GM19238 (cell line): ENCODE measurements around the gene CAPN7.
"Not testable (repeated sequence)": the region's sequence is repeated elsewhere in the genome, so short reads cannot be mapped to it uniquely, and the experiment has no call there.

Source experiments
- DNase-seq: peaks from one replicate; pipeline ENCODE4 v3.0.0; 2011; ENCODE audit warnings: low spot score; ENCODE audit not compliant: insufficient read length

The CAPN7 gene

DNA sequence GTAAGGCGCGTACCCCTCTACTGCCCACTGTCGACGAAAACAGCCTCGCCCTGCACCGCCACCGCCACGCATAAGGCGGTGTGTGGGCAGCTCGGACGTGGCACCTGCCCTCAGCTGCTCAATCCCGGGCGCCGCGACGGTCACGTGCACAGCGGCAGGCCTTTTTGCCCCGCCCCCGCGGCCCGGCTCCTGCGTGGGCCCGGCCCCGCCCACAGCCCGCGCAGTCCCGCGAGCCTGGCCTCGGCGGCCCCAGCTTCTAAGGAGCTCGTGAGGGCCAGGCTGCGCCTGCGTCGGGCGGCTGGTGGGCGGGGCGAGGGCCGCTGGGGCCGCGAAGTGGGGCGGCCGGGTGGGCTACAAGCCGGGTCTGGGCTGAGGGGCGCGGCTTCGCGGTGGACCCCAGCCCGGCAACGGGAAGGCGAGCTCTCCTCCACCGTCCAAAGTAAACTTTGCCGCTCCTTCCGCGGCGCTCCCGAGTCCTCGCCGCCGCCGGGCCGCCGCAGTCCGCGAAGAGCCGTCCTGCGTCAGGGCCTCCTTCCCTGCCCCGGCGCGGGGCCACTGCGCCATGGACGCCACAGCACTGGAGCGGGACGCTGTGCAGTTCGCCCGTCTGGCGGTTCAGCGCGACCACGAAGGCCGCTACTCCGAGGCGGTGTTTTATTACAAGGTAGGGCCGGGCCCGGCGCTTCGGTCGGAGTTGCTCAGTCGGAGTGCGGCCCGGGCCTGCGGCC lies at the start of gene CAPN7:
CAPN7 (plus strand) TSS at position 313 of the 728 bp plus-strand sequence; CDS start at position 563, 250 bp downstream.
- peak; percentile 95 for DNase-seq

DNA sequence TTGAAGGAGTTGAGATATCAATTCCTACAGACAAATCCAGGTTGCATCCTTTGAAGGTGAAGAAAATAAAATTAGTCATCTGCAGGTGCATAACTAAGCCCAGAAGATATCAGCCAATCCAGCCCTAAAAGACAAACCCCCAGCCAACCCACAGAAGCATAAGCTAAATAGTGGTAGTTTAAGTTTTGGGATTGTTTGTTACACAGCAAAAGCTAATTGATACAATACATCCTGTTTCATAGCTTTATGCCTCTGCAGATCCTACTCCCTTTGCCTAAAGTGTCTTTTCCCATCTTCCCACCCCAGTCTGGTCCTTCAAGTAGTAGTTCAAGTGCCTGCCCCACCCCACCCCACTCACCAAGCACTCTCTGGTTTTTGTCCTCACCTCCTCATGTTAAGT lies 48.6 kb upstream of the CAPN7 start:
- DNase-seq, result no peak

DNA sequence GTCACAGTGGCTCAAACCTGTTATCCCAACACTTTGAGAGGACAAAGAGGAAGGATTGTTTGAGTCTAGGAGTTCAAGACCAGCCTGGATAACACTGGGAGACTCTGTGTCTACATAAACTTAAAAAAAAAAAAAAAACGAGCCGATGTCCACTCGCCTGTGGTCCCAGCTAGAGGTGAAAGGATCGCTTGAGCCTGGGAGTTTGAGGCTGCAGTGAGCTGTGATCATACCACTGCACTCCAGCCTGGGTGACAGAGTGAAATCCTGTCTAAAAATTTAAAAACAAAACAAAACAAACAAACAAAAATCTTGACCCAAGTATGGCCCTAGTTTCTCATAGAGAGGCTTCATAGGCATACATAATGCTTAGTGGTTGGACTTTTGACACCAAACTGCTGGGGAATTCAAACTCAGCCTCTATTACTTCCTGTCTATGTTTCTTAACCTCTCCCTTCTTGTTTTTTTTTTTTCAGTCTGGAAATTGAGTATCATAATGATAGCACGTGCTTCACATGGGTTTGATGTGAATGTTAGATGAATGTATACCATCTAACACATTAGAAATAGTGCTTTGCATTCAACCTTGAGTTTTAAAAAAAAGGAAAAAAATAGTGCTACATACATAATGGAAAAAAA lies 46.4 kb upstream of the CAPN7 start:
- DNase-seq, result no peak

DNA sequence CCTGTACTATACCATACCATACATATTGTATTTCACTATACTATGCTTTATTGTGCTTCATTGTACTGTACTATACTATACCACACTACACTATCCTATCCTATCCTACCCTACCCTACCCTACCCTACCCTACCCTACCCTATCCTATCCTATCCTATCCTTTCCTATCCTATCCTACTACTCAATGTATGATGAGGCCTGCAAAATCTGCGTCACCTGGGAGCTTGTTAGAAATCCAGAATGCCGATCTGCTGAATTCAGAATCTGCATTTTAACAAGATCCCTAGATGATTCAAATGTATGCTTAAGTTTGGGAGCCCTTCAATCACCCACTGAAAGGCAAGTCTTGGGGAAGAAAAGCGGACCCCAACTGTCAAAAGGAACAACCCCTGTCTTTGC lies 45.4 kb upstream of the CAPN7 start:
- no peak for DNase-seq

DNA sequence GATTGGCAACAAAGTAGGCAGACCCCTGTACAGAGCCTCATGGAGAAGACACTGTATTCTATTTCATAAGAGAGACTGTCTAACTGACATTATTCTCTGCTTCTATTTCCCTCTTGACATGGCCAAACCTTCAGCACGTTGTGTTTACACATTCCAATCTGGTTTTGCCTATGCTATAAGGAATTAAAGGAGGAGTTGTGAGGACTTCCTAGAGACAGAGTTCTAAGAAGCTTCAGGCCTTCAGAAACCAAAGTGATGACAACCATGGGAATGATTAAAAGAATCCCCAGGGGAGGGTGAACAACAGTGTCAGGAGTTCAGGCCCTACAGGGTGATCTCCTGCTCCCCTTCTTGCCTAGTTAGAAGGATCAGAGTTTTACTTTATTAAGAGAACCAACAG lies 44.9 kb upstream of the CAPN7 start:
- DNase-seq, result no peak

DNA sequence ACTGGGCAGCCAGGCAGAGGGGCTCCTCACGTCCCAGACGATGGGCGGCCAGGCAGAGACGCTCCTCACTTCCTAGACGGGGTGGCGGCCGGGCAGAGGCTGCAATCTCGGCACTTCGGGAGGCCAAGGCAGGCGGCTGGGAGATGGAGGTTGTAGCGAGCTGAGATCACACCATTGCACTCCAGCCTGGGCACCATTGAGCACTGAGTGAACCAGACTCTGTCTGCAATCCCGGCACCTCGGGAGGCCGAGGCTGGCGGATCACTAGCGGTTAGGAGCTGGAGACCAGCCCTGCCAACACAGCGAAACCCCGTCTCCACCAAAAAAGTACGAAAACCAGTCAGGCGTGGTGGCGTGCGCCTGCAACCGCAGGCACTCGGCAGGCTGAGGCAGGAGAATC lies 42.4 kb upstream of the CAPN7 start:
- DNase-seq, result not testable (repeated sequence)

DNA sequence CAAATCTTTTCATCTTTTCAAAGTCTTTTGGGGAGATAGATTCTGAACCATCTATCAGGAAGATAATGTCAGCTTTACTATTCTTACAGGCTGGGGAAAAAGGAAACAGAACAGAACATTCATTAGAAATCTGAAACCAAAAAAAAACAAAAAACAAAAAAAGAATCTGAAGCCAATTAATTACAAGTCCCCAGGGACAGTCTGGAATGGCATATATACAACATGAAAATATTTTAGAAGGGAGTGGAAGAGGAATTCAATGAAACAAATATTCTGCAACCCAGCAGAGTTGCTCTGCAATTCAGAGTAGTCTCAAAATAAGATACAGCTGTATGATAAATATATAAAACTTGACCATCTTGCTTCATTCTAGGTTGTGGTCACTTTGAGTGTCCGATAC lies 41.7 kb upstream of the CAPN7 start:
- no peak for DNase-seq

DNA sequence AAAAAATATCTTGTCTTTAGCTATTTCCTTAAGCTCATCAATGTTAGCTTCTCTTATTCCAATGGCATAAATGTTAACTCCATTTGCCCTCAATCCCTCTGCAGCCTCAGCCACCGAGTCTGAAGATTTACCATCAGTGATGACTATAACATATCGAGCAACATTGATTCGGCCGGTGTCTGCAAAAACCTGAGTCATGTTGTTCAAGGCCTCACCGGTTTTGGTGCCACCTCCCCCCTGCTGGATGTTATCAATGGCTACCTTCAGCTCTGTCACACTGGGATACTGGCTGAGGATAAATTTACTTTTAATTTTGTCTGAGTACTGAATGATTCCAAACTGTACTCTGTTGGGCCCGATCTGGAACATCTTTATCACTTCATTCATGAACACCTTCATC lies 41.0 kb upstream of the CAPN7 start:
- no peak for DNase-seq

DNA sequence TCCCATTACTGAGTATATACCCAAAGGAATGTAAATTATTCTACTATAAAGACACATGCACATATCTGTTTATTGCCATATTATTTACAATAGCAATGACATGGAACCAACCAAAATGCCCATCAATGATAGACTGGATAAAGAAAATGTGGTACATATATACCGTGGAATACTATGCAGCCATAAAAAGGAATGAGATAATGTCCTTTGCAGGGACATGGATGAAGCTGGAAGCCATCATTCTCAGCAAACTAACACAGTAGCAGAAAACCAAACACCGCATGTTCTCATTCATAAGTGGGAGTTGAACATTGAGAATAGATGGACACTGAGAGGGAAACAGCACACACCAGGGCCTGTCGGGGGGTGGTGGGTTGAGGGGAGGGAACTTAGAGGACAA lies 39.7 kb upstream of the CAPN7 start:
- DNase-seq, result not testable (repeated sequence)

DNA sequence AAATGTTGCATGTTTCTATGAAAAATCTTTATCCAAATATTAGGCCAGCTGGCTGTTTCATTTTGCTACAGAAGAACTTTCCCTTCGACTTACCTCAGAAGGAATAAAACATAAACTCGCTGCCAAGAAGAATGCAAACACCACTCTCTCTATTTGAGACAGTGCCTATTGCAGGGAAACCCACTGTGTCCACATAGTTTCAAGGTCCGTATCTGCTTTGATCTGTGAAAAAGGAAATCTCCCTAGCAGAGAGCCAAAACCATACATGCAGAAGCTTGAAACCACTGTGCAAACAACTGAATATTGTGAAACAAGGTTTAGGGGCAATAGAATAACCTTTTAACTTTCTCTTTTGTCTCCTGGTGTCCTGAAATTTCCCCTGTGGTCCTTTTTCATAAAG lies 35.0 kb upstream of the CAPN7 start:
- DNase-seq, result peak; percentile 10

DNA sequence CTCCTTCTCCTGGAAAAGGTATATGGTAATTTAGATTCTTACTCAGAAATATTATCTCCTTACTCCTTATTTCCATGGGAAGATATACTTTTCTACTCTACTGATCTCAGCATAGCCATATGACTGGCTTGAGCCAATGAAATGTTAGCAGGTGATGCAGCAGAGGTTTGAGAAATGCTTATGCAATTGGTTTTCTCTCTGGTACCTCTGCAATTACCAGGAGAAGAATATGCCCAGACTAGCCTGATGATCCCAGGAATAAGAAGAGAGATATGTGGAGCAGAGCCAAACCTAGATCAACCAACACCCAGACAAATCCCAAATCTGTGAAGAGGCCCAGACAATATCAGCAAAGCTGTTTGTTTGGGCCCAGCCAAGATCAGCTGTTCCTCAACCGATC lies 33.2 kb upstream of the CAPN7 start:
- no peak for DNase-seq

DNA sequence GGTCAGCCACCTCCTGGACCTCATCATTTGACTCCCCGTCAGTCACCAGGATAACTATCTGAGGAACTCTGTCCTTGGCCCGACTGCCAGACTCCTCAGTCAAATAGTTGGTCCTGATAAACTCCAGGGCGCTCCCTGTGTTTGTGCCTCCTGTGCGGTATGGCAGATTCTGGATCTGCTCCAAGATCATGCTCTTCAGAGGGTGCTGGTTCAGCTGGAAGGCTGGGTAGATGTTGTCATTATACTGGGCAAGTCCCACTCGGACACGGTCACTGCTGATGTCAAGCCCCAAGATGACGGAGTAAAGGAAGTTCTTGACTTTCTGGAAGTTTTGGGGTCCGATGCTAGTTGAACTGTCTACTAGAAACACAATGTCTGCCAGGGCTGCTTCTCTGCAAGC lies 31.1 kb upstream of the CAPN7 start:
- DNase-seq, result no peak

DNA sequence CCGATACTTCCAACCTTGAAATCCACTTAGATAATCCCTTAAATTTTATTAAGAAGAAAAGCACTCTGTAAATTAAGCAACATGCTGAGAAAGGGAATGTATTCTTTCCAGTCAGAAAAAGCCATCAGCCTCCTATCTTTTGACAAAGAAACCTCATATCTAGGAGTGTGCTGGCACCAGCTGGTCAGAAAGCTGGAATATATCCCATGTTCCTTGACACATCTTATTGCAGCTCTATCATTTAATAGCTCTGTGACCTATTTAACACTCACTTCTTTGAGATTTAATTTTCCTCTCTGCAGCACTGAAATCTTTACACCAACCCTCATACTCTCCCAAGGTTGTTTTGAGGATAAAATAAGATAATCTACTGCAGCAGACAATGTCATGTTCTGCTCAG lies 30.4 kb upstream of the CAPN7 start:
- DNase-seq, result no peak

DNA sequence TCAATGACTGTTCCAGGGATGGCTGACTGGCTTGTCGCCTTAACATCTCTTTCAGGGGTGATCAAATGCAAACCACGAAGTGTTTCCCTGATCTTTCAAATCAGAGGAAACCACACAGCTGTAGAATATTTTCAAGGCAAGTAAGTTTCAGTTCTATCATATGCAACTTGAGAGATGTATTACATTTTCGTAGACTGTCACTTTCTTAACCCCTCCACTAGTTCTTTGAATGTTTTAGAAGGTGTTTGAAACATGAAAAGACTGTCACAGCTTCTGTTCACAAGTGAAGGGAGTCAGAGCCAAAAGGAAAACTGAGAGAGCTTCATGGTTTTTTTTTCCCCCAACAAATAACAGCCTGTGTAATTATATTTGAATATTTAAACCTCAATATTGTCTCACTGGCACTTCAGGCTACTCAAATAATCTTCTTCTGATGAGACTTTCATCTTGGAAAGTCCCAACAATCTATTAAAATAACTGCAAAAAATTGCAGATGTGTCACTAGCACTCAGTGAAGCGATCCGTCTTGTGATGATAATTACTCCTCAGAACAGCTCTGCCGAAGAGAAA lies 25.9 kb upstream of the CAPN7 start:
- no peak for DNase-seq

DNA sequence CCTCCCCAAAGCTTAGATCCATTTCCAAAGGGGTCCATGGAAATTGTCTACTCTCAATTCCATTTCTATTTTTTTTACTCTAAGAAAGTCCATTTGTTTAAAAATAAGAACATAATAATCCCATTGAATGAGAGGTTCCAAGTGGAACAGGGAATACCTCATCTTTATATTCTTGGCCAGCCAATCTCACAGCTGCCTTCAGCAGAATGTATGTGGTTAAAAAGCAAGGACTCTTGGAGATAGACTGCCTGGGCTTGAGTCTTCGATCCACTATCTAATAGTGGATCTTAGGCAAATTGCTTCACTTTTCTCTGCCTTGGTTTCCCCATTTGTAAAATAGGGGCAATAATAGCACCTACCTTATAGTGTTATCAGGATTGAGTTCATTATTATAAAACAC lies 24.5 kb upstream of the CAPN7 start:
- DNase-seq, result no peak

DNA sequence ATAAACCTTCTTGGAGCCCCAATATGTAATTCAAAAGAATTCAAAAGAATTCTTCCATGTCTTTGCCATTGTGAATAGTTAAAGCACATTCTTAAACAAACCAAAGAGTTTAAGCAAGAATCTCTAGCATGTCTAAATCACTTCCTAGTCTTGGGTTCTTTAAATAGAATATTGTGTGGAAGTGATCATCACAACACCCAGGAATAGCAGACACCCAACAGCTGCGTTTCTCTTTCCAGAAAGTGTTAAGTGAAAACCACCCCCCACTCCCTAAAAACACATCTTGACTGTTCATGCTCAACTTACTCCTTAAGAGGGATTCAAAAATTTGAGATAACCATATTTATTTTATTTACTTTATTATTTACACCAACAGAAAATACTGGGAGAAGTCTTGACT lies 24.1 kb upstream of the CAPN7 start:
- DNase-seq, result no peak

DNA sequence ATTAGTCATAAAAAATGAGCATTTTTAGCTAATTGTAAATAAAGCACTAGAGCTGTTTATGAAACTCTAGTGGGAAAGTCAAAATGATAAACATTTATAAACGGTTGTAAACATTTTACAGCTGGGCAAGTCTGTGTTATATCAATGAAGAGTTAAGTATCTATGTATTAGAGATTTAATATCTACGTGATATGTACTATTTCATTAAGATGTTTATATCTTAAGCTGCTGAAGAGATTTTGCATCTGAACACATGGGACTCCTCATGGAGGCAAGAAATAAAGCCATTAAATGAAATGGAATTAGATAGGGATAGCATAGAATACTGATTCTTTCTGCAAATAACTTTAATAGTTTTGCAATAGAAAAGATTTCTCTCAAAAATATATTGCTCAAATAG lies 23.0 kb upstream of the CAPN7 start:
- no peak for DNase-seq

DNA sequence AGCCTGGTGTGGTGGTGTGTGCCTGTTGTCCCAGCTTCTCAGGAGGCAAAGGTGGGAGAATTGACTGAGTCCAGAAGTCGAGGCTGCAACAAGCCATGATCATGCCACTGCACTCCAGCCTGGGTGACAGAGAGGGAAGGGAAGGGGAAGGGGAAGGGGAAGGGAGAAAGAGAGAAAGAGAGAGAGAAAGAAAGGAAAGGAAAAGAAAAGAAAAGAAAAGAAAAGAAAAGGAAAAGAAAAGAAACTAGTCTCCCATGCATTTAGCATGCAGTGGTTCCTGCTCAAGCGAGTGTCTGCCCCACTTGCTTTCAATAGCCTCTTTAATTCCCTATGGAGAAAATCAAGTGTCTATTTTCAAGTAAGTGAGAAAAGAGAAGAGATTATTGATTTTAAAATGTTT lies 20.6 kb upstream of the CAPN7 start:
- DNase-seq, result no peak

DNA sequence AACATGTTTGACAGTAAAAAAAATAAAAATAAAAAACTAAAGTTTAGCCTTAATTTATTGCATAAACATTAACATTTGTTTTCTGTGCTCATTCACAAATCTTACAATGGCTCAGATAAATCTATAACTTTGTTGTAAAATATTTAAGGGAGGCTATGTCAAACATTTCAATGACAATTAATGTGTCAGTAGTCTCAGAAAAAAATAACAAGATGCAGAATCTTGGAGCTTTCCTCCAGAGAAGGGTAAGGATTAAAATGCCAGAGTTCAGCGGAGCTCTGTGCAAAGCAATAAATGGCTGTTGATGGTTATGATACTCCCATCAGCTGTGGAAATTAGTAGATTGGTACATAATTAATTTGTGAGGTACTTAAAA lies 20.0 kb upstream of the CAPN7 start:
- no peak for DNase-seq

DNA sequence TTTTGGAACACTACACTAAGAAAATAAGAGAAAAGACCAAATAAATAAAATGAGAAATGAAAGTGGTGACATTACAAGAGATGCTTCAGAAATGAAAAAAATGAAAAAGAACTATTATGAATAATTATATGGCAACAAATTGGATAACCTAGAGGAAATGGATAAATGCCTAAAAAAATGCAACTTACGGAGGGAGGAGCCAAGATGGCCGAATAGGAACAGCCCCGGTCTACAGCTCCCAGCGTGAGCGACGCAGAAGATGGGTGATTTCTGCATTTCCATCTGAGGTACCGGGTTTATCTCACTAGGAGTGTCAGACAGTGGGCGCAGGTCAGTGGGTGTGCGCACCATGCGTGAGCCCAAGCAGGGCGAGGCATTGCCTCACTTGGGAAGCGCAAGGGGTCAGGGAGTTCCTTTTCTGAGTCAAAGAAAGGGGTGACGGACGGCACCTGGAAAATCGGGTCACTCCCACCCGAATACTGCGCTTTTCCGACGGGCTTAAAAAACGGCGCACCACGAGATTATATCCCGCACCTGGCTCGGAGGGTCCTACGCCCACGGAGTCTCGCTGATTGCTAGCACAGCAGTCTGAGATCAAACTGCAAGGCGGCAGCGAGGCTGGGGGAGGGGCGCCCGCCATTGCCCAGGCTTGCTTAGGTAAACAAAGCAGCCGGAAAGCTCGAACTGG lies 19.4 kb upstream of the CAPN7 start:
- DNase-seq, result not testable (repeated sequence)

DNA sequence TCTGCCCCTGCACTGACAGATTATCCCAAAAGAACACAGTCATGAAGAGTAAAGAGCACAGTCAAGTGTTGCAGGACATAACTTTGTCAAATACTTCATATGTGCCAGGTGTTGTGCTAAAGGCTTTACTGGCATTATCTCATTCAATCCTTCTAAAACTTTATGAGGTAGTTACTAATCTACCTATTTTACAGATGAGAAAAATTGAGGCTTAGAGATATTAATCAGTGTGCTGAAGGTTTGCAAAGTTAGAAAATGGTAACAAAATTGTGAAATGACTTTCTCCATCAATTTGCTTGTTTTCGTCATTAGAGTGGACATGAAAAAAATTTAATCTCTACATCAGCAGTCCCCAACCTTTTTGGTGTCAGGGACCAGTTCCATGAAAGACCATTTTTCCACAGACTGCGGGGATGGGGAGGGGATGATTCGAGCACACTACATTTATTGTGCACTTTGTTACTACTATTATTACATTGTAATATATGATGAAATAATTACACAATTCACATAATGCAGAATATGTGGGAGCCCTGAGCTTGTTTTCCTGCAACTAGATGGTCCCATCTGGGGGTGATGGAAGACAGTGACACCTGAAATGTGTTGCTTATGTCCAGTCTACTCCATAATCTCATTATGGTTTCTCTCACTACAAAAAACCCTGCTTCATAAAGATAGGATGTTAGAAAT lies 8.6 kb upstream of the CAPN7 start:
- no peak for DNase-seq

DNA sequence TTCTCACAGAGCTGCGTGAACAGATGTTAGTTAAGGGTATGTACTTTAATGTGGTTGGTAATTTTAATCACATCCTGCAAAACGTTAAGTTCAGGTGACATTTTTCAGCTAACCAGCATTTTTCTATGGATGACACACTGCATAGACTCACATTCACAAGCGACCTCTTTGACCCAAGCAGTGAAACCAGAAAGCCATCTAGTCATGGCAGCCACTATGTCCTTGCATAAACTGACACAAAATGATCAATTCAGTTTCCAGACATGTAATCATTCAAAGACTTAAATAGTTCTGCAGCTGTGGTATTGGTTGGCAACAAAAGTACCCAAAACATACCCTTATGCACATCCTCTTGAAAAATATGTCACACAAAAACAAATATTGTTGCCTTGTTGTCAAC lies 7.4 kb upstream of the CAPN7 start:
- DNase-seq, result no peak
